Activated CD4-positive, alpha-beta T cell treated with anti-CD3 and anti-CD28 coated beads, Interleukin-2, amount 10 ng/mL, durations not matched to agents 24 days and 14 days (primary cell): Measurements from ENCODE around the gene ZNF865. TPM values are rescaled to one million over a fixed set of nuclear protein-coding genes. Genes with fewer than 3 reads are reported as not detected.
A peak's percentile ranks its signal among the peaks of the same experiment; 100 is the strongest.

ENCODE experiments used
- DNase-seq: peaks from one replicate; pipeline ENCODE4 v3.0.0; 2022
- H3K27ac Mint-ChIP-seq: one replicate; pipeline ENCODE4 v1.8.0; 2022; ENCODE audit warnings: mild to moderate bottlenecking, mixed read lengths
- H3K27me3 Mint-ChIP-seq: one replicate; pipeline ENCODE4 v1.8.0; 2022; ENCODE audit warnings: mixed read lengths
- H3K36me3 Mint-ChIP-seq: one replicate; pipeline ENCODE4 v1.8.0; 2022; ENCODE audit warnings: low read depth, mild to moderate bottlenecking, mixed read lengths
- H3K4me1 Mint-ChIP-seq: one replicate; pipeline ENCODE4 v1.8.0; 2021; ENCODE audit warnings: mixed read lengths
- H3K4me3 Mint-ChIP-seq: one replicate; pipeline ENCODE4 v1.8.0; 2022; ENCODE audit warnings: mild to moderate bottlenecking, moderate library complexity, mixed read lengths
- H3K9me3 Mint-ChIP-seq: one replicate; pipeline ENCODE4 v1.8.0; 2021; ENCODE audit warnings: mixed read lengths
- intact Hi-C: fragments of 100-400 bp; cut with micrococcal nuclease; formaldehyde crosslinking; loops from one replicate; pipeline ENCODE4 v1.15.1; 2023
- total RNA-seq: library from RNA; stranded (reverse); gene quantifications from 2 replicates; pipeline ENCODE4 v1.2.3, GENCODE V29; 2022

ZNF865 gene
- total RNA-seq, 1 donor from 2014 or later, result 12.2 TPM

- peaks cover 35% of the 10 kb centered on the region for H3K36me3 Mint-ChIP-seq
- intact Hi-C loops, result loop anchor here (1.0 kb wide), 3 partner anchors 19 to 129 kb away; partner anchors contain the start of genes ZNF628 and ZNF784
- H3K4me1 Mint-ChIP-seq, result peaks cover 46% of the 10 kb centered on the region
- peak; percentile 100 for DNase-seq
- no peaks in the 10 kb centered on the region for H3K9me3 Mint-ChIP-seq
- peak overlapping the region; percentile 93 for H3K27ac Mint-ChIP-seq
- H3K4me3 Mint-ChIP-seq, result peak overlapping the region; percentile 85
- peaks cover 3% of the 10 kb centered on the region for H3K27me3 Mint-ChIP-seq
Observed at GRCh38 chr19:55605207-55605636, 225 bp upstream of the ZNF865 start.

GRCh38 chr19:55606471-55606787 lies 982 bp downstream of the ZNF865 start:
- H3K27ac Mint-ChIP-seq, result peak overlapping the region; percentile 91
- peaks cover 44% of the 10 kb centered on the region for H3K36me3 Mint-ChIP-seq
- DNase-seq, result no peak
- H3K9me3 Mint-ChIP-seq, result no peaks in the 10 kb centered on the region
- peaks cover 3% of the 10 kb centered on the region for H3K27me3 Mint-ChIP-seq
- peak overlapping the region; percentile 93 for H3K4me3 Mint-ChIP-seq
- intact Hi-C loops, result loop anchor here (1.0 kb wide), 2 partner anchors 19 to 89 kb away; no protein-coding TSS in a partner anchor
- H3K4me1 Mint-ChIP-seq, result peaks cover 44% of the 10 kb centered on the region

- DNase-seq, result no peak
- H3K27me3 Mint-ChIP-seq, result peaks cover 3% of the 10 kb centered on the region
- H3K4me3 Mint-ChIP-seq, result peak overlapping the region; percentile 93
- H3K36me3 Mint-ChIP-seq, result peaks cover 45% of the 10 kb centered on the region
- H3K4me1 Mint-ChIP-seq, result peaks cover 44% of the 10 kb centered on the region
- H3K9me3 Mint-ChIP-seq, result no peaks in the 10 kb centered on the region
- intact Hi-C loops, result loop anchor here (1.0 kb wide), 2 partner anchors 20 to 90 kb away; no protein-coding TSS in a partner anchor
- H3K27ac Mint-ChIP-seq, result peak overlapping the region; percentile 91
Observed at GRCh38 chr19:55606817-55607216, 1.4 kb downstream of the ZNF865 start.

GRCh38 chr19:55609326-55609725 lies 3.9 kb downstream of the ZNF865 start:
- Mint-ChIP-seq H3K27ac (no peak overlapping the region), H3K4me3 (no peak overlapping the region), H3K36me3 (peaks cover 46% of the 10 kb centered on the region), H3K4me1 (peaks cover 47% of the 10 kb centered on the region), H3K9me3 (no peaks in the 10 kb centered on the region), H3K27me3 (peaks cover 3% of the 10 kb centered on the region)
- intact Hi-C loops, result no loop called here
- DNase-seq, result no peak

- intact Hi-C loops, result no loop called here
- DNase-seq, result no peak
- Mint-ChIP-seq H3K4me1 (peaks cover 34% of the 10 kb centered on the region), H3K27ac (no peak overlapping the region), H3K4me3 (no peak overlapping the region), H3K9me3 (no peaks in the 10 kb centered on the region), H3K36me3 (peaks cover 44% of the 10 kb centered on the region), H3K27me3 (no peaks in the 10 kb centered on the region)
Observed at GRCh38 chr19:55611300-55611982, 6.0 kb downstream of the ZNF865 start.

- H3K27me3 Mint-ChIP-seq, result no peaks in the 10 kb centered on the region
- H3K9me3 Mint-ChIP-seq, result no peaks in the 10 kb centered on the region
- H3K36me3 Mint-ChIP-seq, result peaks cover 42% of the 10 kb centered on the region
- H3K4me1 Mint-ChIP-seq, result peaks cover 28% of the 10 kb centered on the region
- no peak for DNase-seq
- intact Hi-C loops, result no loop called here
- no peak overlapping the region for H3K4me3 Mint-ChIP-seq
- H3K27ac Mint-ChIP-seq, result no peak overlapping the region
Observed at GRCh38 chr19:55611983-55612645, 6.7 kb downstream of the ZNF865 start.

- intact Hi-C loops, result no loop called here
Observed at GRCh38 chr19:55613396-55613795, 7.9 kb downstream of the ZNF865 start.

GRCh38 chr19:55613930-55614710 lies 8.7 kb downstream of the ZNF865 start:
- DNase-seq, result no peak
- Mint-ChIP-seq H3K27me3 (no peaks in the 10 kb centered on the region), H3K4me3 (no peak overlapping the region), H3K27ac (no peak overlapping the region), H3K4me1 (peaks cover 17% of the 10 kb centered on the region), H3K9me3 (no peaks in the 10 kb centered on the region), H3K36me3 (peaks cover 43% of the 10 kb centered on the region)
- intact Hi-C loops, result no loop called here

More at GRCh38 chr19:55613396-55613795, 7.9 kb downstream of the ZNF865 start:
- Mint-ChIP-seq H3K4me1 (peaks cover 20% of the 10 kb centered on the region), H3K27ac (no peak overlapping the region), H3K36me3 (peaks cover 44% of the 10 kb centered on the region), H3K4me3 (no peak overlapping the region), H3K9me3 (no peaks in the 10 kb centered on the region), H3K27me3 (no peaks in the 10 kb centered on the region)
- DNase-seq, result no peak

- H3K4me3 Mint-ChIP-seq, result no peak overlapping the region
- H3K27me3 Mint-ChIP-seq, result no peaks in the 10 kb centered on the region
- H3K4me1 Mint-ChIP-seq, result peaks cover 17% of the 10 kb centered on the region
- intact Hi-C loops, result no loop called here
- peaks cover 35% of the 10 kb centered on the region for H3K36me3 Mint-ChIP-seq
- no peak for DNase-seq
- no peaks in the 10 kb centered on the region for H3K9me3 Mint-ChIP-seq
- H3K27ac Mint-ChIP-seq, result no peak overlapping the region
Observed at GRCh38 chr19:55614711-55615542, 9.5 kb downstream of the ZNF865 start.

- Mint-ChIP-seq H3K4me3 (no peak overlapping the region), H3K9me3 (no peaks in the 10 kb centered on the region), H3K27ac (no peak overlapping the region), H3K4me1 (peaks cover 23% of the 10 kb centered on the region), H3K27me3 (no peaks in the 10 kb centered on the region), H3K36me3 (peaks cover 29% of the 10 kb centered on the region)
- no peak for DNase-seq
- intact Hi-C loops, result no loop called here
Observed at GRCh38 chr19:55615543-55616394, 10.3 kb downstream of the ZNF865 start.

- DNase-seq, result no peak
- no peak overlapping the region for H3K4me3 Mint-ChIP-seq
- H3K27me3 Mint-ChIP-seq, result no peaks in the 10 kb centered on the region
- H3K4me1 Mint-ChIP-seq, result peaks cover 22% of the 10 kb centered on the region
- peaks cover 25% of the 10 kb centered on the region for H3K36me3 Mint-ChIP-seq
- H3K27ac Mint-ChIP-seq, result no peak overlapping the region
- intact Hi-C loops, result no loop called here
- no peaks in the 10 kb centered on the region for H3K9me3 Mint-ChIP-seq
Observed at GRCh38 chr19:55616395-55616875, 11.0 kb downstream of the ZNF865 start.

GRCh38 chr19:55617426-55617825 lies 12.0 kb downstream of the ZNF865 start:
- DNase-seq, result no peak
- no peaks in the 10 kb centered on the region for H3K9me3 Mint-ChIP-seq
- no peak overlapping the region for H3K27ac Mint-ChIP-seq
- intact Hi-C loops, result no loop called here
- H3K4me1 Mint-ChIP-seq, result peaks cover 16% of the 10 kb centered on the region
- H3K36me3 Mint-ChIP-seq, result peaks cover 18% of the 10 kb centered on the region
- H3K27me3 Mint-ChIP-seq, result no peaks in the 10 kb centered on the region
- H3K4me3 Mint-ChIP-seq, result no peak overlapping the region
